HT1080 (cell line): ENCODE data around the gene ALKBH3. TPM values are rescaled to one million over a fixed set of nuclear protein-coding genes. Genes with fewer than 3 reads are reported as not detected.

Source experiments
- DNase-seq: peaks from one replicate; pipeline ENCODE4 v3.0.0-alpha.2; 2015; ENCODE audit warnings: low read depth
- total RNA-seq: library from RNA; depleted of rRNA; stranded (reverse); fragments of >200 nt; shearing (Covaris generic); gene quantifications from 2 replicates; pipeline ENCODE4 v1.2.3, GENCODE V29; 2014; rRNA removed

The ALKBH3 gene
- total RNA-seq, 1 experiment from 2014 or later, result 43.6 TPM

DNA sequence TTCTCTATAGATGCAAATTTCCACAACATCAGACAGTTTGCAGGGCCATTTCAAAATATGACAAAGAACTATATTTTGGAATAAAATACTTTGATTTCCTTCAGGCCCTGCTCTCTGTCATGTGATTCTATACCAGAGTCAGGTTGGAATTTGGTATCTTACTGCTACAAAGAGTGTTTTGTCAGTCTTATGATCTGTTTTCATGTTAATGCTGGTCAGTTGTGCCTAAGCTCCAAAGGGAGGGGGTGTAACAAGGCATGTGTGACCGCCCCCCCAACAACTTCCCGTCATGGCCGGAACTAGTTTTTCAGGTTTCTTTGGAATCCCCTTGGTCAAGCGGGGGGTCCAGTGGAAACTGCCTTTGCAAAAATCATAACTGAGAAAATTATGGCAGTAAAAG, 76.9 kb downstream of the ALKBH3 start:
- DNase-seq, result no peak

DNA sequence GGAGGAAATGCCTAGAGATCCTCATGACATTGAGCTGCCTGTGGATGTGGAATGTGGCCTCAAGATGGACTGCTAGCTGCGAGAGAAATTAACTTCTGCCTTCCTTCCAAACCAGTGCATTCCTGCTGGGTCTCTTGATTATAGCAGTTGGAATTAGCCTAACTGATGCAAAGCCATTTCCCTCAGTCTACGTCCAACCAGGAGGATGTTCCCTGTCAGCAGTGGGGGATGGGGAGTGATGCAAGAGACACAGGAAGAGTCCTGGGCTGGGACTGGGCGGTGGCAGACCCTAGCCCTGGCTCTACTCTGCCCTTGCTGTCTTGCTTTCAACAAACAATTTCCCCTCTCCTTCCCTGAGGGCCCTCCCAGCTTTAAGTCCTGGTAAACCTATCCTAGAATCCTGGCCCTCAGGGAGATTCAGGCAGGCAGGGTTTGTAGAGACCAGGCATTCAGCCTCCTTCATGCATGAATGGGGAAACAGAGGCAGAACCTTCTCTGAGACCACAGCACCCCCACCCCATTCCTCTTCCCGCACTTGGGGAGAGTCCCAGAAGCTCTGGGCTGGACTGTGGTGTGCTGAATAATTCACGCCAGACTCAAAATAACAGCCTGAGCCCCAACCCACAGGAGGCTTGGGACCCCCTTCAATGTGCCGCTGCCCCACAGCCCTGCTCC, 78.8 kb downstream of the ALKBH3 start:
- DNase-seq, result no peak

DNA sequence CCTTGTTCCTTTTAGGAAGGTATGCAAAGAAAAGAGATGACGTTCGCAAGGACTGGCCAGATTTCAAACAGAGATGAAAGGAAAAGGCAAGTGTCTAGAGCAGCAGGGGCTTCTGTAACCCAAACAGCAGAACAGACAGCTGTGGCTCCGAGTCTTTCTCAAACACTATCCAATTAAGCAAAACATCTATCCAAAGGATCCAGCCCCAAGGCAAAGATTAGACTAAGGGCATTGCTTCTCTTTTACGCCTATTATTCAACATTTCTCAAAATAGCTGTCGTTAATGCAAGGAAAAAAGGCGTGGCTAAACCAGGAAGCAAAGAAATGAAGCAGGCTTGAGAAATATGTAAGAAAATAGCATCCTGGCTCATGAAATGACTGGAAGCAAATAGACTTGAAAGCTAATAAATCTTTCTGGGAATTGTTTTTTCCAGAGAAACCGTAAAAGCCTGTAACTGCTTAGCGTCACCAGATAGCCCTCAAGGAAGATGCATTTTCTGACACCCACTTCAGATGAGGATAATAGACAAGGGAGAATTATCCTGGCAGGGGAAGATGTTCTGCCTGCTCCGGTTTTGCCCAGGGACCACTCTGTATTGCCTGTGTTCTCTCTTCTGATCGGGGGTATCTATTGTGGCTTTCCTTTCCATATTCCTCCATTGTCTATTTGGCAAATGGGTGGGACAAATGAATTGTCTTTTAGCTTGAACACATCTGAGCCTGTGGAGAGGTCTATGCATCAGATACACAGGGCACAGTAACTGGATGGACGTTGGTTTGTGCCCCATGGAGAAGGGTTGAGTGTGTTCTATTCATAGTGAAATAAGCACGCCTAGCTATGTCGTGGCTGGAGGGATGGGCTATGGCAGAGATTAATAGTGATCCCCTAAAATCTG, 82.0 kb downstream of the ALKBH3 start:
- DNase-seq, result no peak

DNA sequence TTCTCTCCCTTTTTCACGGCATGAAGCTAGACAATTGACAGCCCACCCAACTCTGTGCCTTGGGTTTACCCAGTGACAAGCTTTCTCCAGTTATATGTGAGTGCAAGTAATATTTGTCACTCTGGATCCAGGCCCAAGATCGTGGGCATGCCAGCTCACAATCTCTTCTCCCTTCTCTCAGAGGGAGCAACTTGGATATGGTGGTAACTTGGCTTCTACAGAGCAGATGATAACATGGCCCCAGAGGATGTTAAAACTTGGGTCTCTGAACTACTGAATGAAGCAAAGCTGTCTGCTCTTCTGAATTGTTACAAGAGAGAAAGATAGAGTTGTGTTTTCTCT, 82.6 kb downstream of the ALKBH3 start:
- no peak for DNase-seq

DNA sequence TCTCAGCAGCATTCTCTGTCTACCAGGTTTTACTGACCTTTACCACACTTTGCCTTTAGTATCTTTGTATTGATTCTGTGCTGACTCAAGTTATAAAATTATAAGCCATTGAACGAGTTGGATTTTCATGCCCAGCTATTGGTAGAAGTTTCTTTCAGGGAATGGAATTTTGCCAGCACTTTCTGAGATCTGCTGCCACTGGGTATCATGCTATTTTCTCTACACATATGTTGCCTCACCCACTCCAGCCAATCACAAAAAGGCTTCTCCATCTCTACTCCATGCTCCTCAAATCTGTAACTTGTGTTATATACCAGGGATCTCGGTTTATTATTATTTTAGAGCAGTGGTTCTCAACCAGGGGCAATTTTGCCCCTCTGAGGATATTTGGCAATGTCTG, 87.0 kb downstream of the ALKBH3 start:
- no peak for DNase-seq

DNA sequence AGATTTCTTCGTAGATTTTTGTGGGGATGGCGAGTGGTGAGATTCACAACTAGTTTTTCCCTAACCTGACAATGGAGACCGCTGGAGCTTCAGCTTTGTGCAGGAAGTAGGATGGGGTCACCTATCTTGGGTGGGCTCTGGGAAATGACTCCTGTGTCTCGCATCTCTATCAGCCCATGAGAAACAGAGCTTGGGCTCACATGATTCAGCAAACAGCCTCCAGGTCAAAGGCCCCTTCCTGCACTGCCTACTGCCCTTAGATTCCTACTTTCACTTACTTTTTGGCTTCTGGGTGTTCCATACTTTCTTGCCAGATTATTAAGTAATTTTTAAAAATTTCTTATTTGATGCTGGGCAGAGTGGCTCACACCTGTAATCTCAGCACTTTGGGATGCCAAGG, 88.1 kb downstream of the ALKBH3 start:
- no peak for DNase-seq

DNA sequence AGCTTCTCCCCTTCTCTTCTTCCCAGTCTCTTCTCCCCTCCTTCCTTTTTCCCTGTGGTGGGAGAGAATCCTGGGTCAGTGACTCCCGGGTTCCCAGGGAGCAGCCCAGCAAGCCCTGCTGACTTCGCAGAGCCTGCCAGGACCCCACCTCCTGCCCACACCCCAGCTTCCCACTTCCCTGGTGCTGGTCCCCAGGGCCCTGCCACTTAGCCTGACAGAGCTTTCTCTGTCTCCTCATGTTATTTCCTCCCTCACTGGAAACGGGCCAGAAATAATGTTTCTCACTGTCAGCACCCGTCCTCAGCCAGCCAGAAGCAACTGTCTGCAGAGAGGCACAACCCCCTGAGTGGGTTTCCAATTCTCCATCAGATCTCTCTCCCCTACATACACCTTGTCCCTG, 88.9 kb downstream of the ALKBH3 start:
- no peak for DNase-seq

Other genes with a start within 250 kb of the ALKBH3 start
- 71.2 and 77.6 TPM in 2 replicates for gene HSD17B12, start 200.1 kb upstream of the ALKBH3 start, total RNA-seq
- gene C11orf96, start 61.8 kb downstream of the ALKBH3 start, total RNA-seq, result 2.8 and 3.1 TPM in 2 replicates
- not detected in 2 replicates for gene ACCSL, start 167.2 kb downstream of the ALKBH3 start, total RNA-seq
- 5.0 and 5.8 TPM in 2 replicates for gene ACCS, start 185.4 kb downstream of the ALKBH3 start, total RNA-seq
- 117 and 120 TPM in 2 replicates for gene EXT2, start 214.8 kb downstream of the ALKBH3 start, total RNA-seq